Natural killer cell (primary cell): Measurements from ENCODE around the gene KBTBD7. TPM values are rescaled to one million over a fixed set of nuclear protein-coding genes. Genes with fewer than 3 reads are reported as not detected.

Experiments
- ATAC-seq, 3 donors: fragments of 150-1000 bp in 2 of 3; fragments of 200-7000 bp in 1 of 3; cut with Tn5 transposase; 1 replicate in 1 of 3; 2 replicates in 2 of 3; pipeline ENCODE4 v1.10.0; 2021; ENCODE audit warnings: mild to moderate bottlenecking in 2 of 3, moderate library complexity in 2 of 3
- DNase-seq, 2 donors: peaks; one replicate each; pipeline versions ENCODE4 v3.0.0 to v3.0.0-alpha.2; 2013 to 2021; ENCODE audit warnings: mixed read lengths in 1 of 2
- H3K27ac ChIP-seq: one replicate; pipeline ENCODE4 v1.5.1; 2013; ENCODE audit warnings: mild to moderate bottlenecking, low read length
- H3K27me3 ChIP-seq: one replicate; pipeline ENCODE4 v1.6.1; 2013; ENCODE audit warnings: low read length; ENCODE audit not compliant: control insufficient read depth, insufficient read depth
- H3K36me3 ChIP-seq: one replicate; pipeline ENCODE4 v1.6.1; 2013; ENCODE audit warnings: low read length; ENCODE audit not compliant: control insufficient read depth, insufficient read depth
- H3K4me1 ChIP-seq: one replicate; pipeline ENCODE4 v1.6.1; 2013; ENCODE audit warnings: low read length; ENCODE audit not compliant: control insufficient read depth, insufficient read depth
- H3K4me3 ChIP-seq: one replicate; pipeline ENCODE4 v1.5.1; 2013; ENCODE audit warnings: low read length
- H3K9me3 ChIP-seq: one replicate; pipeline ENCODE4 v1.6.1; 2013; ENCODE audit warnings: low read length; ENCODE audit not compliant: control insufficient read depth, insufficient read depth
- H3K27ac Mint-ChIP-seq, 2 donors: one replicate each; pipeline ENCODE4 v1.8.0; 2022; ENCODE audit warnings: mild to moderate bottlenecking in 2 of 2, mixed read lengths in 2 of 2, moderate library complexity in 1 of 2
- H3K27me3 Mint-ChIP-seq, 2 donors: one replicate each; pipeline ENCODE4 v1.8.0; 2022; ENCODE audit warnings: low read depth in 2 of 2, mixed read lengths in 2 of 2
- H3K36me3 Mint-ChIP-seq: one replicate; pipeline ENCODE4 v1.8.0; 2022; ENCODE audit warnings: mixed read lengths
- H3K4me1 Mint-ChIP-seq, 2 donors: one replicate each; pipeline ENCODE4 v1.8.0; 2022; ENCODE audit warnings: mixed read lengths in 2 of 2
- H3K4me3 Mint-ChIP-seq: one replicate; pipeline ENCODE4 v1.8.0; 2022; ENCODE audit warnings: mild to moderate bottlenecking, moderate library complexity, mixed read lengths
- H3K9me3 Mint-ChIP-seq, 2 donors: one replicate each; pipeline ENCODE4 v1.8.0; 2022; ENCODE audit warnings: mixed read lengths in 2 of 2
- CTCF ChIP-seq: fragments of 200-600 bp; IDR thresholded peaks from one replicate; pipeline ENCODE4 v1.8.0; 2022; ENCODE audit warnings: antibody characterized with exemption
- WGBS: methylation state at CpG from one replicate; pipeline ENCODE4 v1.1.7; 2013; ENCODE audit warnings: missing lambda C conversion rate; ENCODE audit not compliant: insufficient coverage; 5-methylcytosine and 5-hydroxymethylcytosine counted together
- intact Hi-C: fragments of 100-400 bp; cut with micrococcal nuclease; formaldehyde crosslinking; loops from one replicate; pipeline ENCODE4 v1.14.2; 2022
- total RNA-seq, 4 donors: library from RNA; stranded (reverse); fragments of 120-200 nt in 1 of 4; gene quantifications; one replicate each; pipeline versions ENCODE4 v1.2.3 to v1.2.4, GENCODE V29; 2013 to 2022

KBTBD7 gene
- total RNA-seq, 3 donors from 2014 or later (not counting 1 experiment from before 2014, with no cell fraction given), result 2.1 to 4.1 (median 3.8) TPM

GRCh38 chr13:41212881-41213280 lies 18.5 kb upstream of the KBTBD7 start:
- peaks cover 4% of the 10 kb centered on the region for H3K36me3 ChIP-seq
- H3K4me3 ChIP-seq, result no peak overlapping the region
- no peak for ATAC-seq
- H3K27ac Mint-ChIP-seq, result no peak overlapping the region
- H3K27ac ChIP-seq, result no peak overlapping the region
- no peaks in the 10 kb centered on the region for H3K4me1 ChIP-seq
- H3K36me3 Mint-ChIP-seq, result peaks cover 12% of the 10 kb centered on the region
- peaks cover 2 to 6% of the 10 kb centered on the region in 2 donors for H3K9me3 Mint-ChIP-seq
- H3K4me1 Mint-ChIP-seq, result no peaks in the 10 kb centered on the region
- H3K27me3 Mint-ChIP-seq, result peaks cover 0 to 11% of the 10 kb centered on the region in 2 donors
- H3K27me3 ChIP-seq, result no peaks in the 10 kb centered on the region
- no peaks in the 10 kb centered on the region for H3K9me3 ChIP-seq
- no peak for TF ChIP-seq CTCF
- intact Hi-C loops, result no loop called here
- no peak overlapping the region for H3K4me3 Mint-ChIP-seq
- DNase-seq, result no peak

GRCh38 chr13:41211062-41211461 lies 16.7 kb upstream of the KBTBD7 start:
- DNase-seq (no peak), ATAC-seq (no peak)
- H3K27me3 Mint-ChIP-seq, result peaks cover 0 to 11% of the 10 kb centered on the region in 2 donors
- H3K27ac Mint-ChIP-seq, result no peak overlapping the region
- Histone ChIP-seq H3K4me1 (no peaks in the 10 kb centered on the region), H3K36me3 (no peaks in the 10 kb centered on the region), H3K9me3 (no peaks in the 10 kb centered on the region), H3K4me3 (no peak overlapping the region), H3K27ac (no peak overlapping the region), H3K27me3 (no peaks in the 10 kb centered on the region)
- intact Hi-C loops, result no loop called here
- TF ChIP-seq CTCF, result no peak
- H3K9me3 Mint-ChIP-seq, result peaks cover 2 to 6% of the 10 kb centered on the region in 2 donors
- H3K36me3 Mint-ChIP-seq, result peaks cover 12% of the 10 kb centered on the region
- WGBS, result no CpG with 5 or more reads among the region's 2 CpGs
- no peaks in the 10 kb centered on the region for H3K4me1 Mint-ChIP-seq
- no peak overlapping the region for H3K4me3 Mint-ChIP-seq

DNA sequence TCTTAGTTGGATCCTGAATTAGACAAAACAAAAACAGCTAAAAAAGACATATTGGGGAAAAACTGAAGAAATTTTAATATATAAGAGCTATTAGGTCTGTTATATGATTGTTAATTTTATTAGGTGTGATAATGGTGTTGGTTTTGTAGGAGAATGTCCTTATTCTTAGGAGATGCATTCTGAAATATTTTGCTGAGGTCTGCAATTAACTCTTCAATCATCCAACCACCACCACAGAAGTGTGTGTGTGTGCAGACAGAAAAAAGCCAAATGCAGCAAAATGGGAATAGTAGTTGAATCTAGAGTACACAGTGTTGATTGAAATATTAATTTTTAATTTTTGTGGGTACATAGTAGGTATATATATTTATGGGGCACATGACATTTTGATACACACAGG lies 12.1 kb upstream of the KBTBD7 start:
- intact Hi-C loops, result no loop called here
- TF ChIP-seq CTCF, result no peak
- Mint-ChIP-seq H3K4me3 (no peak overlapping the region), H3K27me3 (peaks cover 0 to 11% of the 10 kb centered on the region in 2 donors), H3K36me3 (peaks cover 12% of the 10 kb centered on the region), H3K27ac (no peak overlapping the region), H3K9me3 (peaks cover 2 to 6% of the 10 kb centered on the region in 2 donors), H3K4me1 (no peaks in the 10 kb centered on the region)
- Histone ChIP-seq H3K27ac (no peak overlapping the region), H3K36me3 (no peaks in the 10 kb centered on the region), H3K4me3 (no peak overlapping the region), H3K4me1 (no peaks in the 10 kb centered on the region), H3K27me3 (no peaks in the 10 kb centered on the region), H3K9me3 (no peaks in the 10 kb centered on the region)
- ATAC-seq, result no peak
- no peak for DNase-seq

GRCh38 chr13:41203810-41204209 lies 9.4 kb upstream of the KBTBD7 start:
- intact Hi-C loops, result no loop called here
- ATAC-seq, result no peak
- Histone ChIP-seq H3K27ac (no peak overlapping the region), H3K9me3 (no peaks in the 10 kb centered on the region), H3K4me1 (no peaks in the 10 kb centered on the region), H3K27me3 (no peaks in the 10 kb centered on the region), H3K36me3 (no peaks in the 10 kb centered on the region), H3K4me3 (no peak overlapping the region)
- Mint-ChIP-seq H3K4me3 (no peak overlapping the region), H3K9me3 (no peaks in the 10 kb centered on the region), H3K36me3 (no peaks in the 10 kb centered on the region), H3K27me3 (no peaks in the 10 kb centered on the region), H3K4me1 (no peaks in the 10 kb centered on the region), H3K27ac (no peak overlapping the region)
- WGBS, result 96% methylated on average over 5 of the region's 6 CpGs
- TF ChIP-seq CTCF, result no peak
- no peak for DNase-seq
